GM12801 (cell line): ENCODE results near the gene CFAP107.

Experiments
- CTCF ChIP-seq: IDR thresholded peaks from one replicate; pipeline ENCODE4 v1.5.1; 2011; ENCODE audit warnings: control low read depth; ENCODE audit not compliant: insufficient read length; ENCODE audit errors: extremely low read depth

The CFAP107 gene

GRCh38 chr1:12745992-12746323 is at the start of gene CFAP107:
Gene CFAP107 (plus strand): TSS chr1:12746200. CDS start chr1:12746431, 231 bp downstream.
- TF ChIP-seq CTCF = no peak

- TF ChIP-seq CTCF = no peak
Measured at GRCh38 chr1:12696658-12697057, 49.3 kb upstream of the CFAP107 start.

GRCh38 chr1:12697397-12697796 is 48.6 kb upstream of the CFAP107 start:
- no peak for TF ChIP-seq CTCF

GRCh38 chr1:12703821-12704451 is 42.1 kb upstream of the CFAP107 start:
- no peak for TF ChIP-seq CTCF

GRCh38 chr1:12706061-12706460 is 39.9 kb upstream of the CFAP107 start:
- no peak for TF ChIP-seq CTCF

GRCh38 chr1:12708396-12709090 is 37.5 kb upstream of the CFAP107 start:
- no peak for TF ChIP-seq CTCF

- no peak for TF ChIP-seq CTCF
Measured at GRCh38 chr1:12709091-12709491, 36.9 kb upstream of the CFAP107 start.
